Measurements from ENCODE around the gene BTG4. TPM values are rescaled to one million over a fixed set of nuclear protein-coding genes. Genes with fewer than 3 reads are reported as not detected.

Gene BTG4
- total RNA-seq (2022; extraction: Qiagen RNA extraction; ENCODE audit: low read depth) = 0.09 to 0.22 TPM (median 0.11 TPM) in 3 of 5 replicates, not detected in the others

DNA sequence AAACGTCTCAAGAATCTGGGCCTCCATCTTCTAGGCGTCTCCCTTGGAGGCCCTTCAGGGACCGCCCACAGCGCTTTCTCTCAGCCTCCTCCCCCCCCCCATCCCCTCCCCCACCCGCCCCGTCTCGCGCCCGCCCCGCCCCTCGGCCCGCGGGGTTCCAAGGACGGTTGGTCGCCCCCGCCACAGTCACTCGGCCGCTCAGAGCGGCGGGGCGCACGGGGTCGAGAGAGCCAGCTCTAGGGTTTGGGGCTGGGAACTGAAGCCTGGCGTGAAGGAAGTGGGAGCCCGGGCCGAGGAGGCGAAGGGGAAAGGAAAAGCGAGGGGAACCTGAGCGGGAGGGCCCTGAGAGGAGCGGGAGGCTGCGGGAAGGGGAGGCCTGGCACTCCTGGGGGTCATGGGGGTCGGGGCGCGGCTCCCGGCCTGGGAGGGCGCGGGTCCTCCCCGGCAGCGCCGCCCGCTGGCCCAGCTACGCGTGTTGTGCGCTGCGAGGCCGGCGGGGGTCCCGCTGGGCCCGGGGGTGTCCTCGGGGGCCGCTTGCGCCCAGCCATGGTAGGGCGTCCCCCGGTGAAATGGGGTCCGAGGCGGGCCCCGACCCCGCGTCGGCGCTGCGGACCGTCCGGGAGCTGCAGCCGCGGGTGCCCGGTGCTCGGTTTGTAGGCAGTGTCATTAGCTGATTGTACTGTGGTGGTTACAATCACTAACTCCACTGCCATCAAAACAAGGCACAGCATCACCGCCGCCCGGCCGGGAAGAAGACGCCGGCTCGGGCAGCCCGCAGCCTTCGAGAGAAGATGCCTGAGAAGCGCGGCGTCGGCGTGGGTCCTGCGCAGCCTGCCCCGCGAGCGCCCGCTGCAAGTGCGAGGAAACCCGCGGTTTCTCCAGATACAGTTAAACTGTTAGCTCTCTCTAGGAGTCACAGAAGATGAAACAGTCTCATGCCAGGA is at the start of gene BTG4:
Gene BTG4 (minus strand): TSS at position 91 of the 944 bp plus-strand sequence. CDS start 13,610 bp downstream, outside the sequence.

DNA sequence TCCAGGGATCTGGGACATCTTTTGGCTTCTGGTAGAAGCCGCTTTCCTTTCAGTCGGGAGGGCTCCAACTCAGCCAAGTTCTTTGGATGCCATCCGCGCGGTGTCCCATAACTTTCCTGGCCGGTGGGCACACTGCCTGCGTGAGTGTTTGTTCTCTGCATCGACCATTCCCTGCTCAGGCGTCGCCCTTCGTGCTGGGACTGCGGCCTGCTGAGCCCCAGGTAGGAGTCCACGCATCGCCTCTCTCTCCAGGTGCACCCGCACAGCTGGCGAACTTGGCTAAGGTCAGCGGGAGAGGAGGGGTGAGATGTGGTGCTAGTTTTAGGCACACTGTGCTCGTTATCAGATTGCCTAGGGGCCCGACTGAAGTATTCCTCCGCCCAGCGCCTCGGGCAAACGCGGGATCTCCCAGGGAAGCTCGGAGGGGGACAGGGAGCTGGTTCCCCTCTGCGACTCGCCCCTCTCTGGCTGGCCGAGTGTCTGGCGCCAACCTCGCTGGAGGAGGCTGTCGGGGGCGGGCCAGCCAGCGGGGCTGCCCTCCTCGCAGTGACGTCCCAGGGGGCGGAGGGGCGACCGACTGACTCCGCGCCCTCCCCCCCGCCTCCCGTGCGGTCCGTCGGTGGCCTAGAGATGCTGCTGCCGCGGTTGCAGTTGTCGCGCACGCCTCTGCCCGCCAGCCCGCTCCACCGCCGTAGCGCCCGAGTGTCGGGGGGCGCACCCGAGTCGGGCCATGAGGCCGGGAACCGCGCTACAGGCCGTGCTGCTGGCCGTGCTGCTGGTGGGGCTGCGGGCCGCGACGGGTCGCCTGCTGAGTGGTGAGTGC is 28.1 kb upstream of the BTG4 start, which contains the start of gene LAYN:
Gene LAYN (plus strand): TSS at position 607 of the 823 bp plus-strand sequence. CDS start 124 bp downstream, at position 731.

DNA sequence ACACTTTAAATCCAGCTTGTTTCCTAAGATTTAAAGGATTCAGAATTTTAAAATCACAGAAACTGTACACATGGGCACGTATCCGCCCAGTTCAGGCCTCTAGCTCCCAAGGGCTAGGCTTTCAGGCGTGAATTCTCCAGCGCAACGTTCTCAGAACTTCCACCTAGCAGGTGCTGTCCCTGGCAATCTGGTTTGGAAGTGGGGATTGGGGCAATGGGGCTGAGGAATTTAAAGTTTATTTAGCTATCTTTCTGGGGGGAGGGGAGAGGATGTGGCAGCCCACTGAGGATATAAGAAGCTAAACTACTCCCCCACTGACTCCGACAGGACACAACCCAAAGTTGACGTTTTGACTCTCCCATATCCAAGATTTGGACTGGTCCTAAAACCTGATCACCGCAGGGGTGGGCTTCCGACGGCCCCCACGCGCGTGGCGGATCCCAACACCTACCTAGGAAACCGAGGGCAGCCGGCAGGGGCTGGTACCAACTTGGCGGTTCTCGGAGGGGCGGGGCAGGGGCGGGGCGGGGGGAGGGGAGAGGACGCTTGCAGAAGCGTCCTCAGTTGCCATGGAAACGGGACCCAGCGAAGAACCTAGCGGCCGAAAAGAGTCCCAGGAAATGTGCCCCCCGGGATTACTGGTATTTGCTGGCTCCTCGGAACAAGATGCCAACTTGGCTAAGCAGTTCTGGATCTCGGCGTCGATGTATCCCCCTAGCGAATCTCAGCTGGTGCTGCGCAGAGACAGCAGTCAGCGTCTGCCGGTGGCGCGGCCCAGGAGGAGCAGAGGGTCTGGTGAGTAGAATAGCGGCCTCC is 2.2 kb upstream of the BTG4 start, which contains the start of gene HOATZ:
Gene HOATZ (plus strand): TSS at position 563 of the 816 bp plus-strand sequence. CDS start 7 bp downstream, at position 570.

Other genes with a start within 250 kb of the BTG4 start
- 0.37 to 0.86 TPM (median 0.61 TPM) in 5 replicates for gene POU2AF3, start 213.8 kb downstream of the BTG4 start, total RNA-seq (2022; extraction: Qiagen RNA extraction; ENCODE audit: low read depth)
- gene POU2AF1, start 133.1 kb downstream of the BTG4 start, total RNA-seq (2022; extraction: Qiagen RNA extraction; ENCODE audit: low read depth) = not detected in 5 replicates
- gene HOATZ, start 2.4 kb upstream of the BTG4 start, total RNA-seq (2022; extraction: Qiagen RNA extraction; ENCODE audit: low read depth) = not detected in 5 replicates
- gene LAYN, start 28.3 kb upstream of the BTG4 start, total RNA-seq (2022; extraction: Qiagen RNA extraction; ENCODE audit: low read depth) = 5.0 to 6.9 TPM (median 5.2 TPM) in 5 replicates
- gene SIK2, start 90.1 kb upstream of the BTG4 start, total RNA-seq (2022; extraction: Qiagen RNA extraction; ENCODE audit: low read depth) = 4.9 to 5.6 TPM (median 5.1 TPM) in 5 replicates